ENCODE measurements around the gene CDH3. TPM values are rescaled to one million over a fixed set of nuclear protein-coding genes. Genes with fewer than 3 reads are reported as not detected.

The CDH3 gene
- total and polyA plus RNA-seq, 4 donors: 6.4 to 89.4 (median 15.8) TPM

- WGBS, 2 donors: 3 to 4% methylated on average over 47 to 51 of the region's 51 CpGs
- Histone ChIP-seq H3K4me1 (ENCODE audit: control insufficient read depth in 5 of 5, insufficient read depth in 5 of 5, low read length in 5 of 5) (peaks cover 0 to 18% (median 18%) of the 10 kb centered on the region in 5 donors), H3K9ac (ENCODE audit: insufficient read depth in 1 of 2, low read length in 2 of 2) (no peak overlapping the region), H3K9me3 (ENCODE audit: control insufficient read depth in 4 of 4, insufficient read depth in 3 of 4, low read length in 3 of 4) (no peaks in the 10 kb centered on the region), H3K4me3 (no peak overlapping the region), H3K27ac (ENCODE audit: low read depth in 1 of 2, low read length in 1 of 2) (no peak overlapping the region), H3K36me3 (ENCODE audit: control insufficient read depth in 4 of 4, insufficient read depth in 4 of 4, low read length in 4 of 4) (no peaks in the 10 kb centered on the region), H3K27me3 (ENCODE audit: control insufficient read depth in 3 of 3, insufficient read depth in 3 of 3, low read length in 2 of 3) (peaks cover 0 to 39% (median 34%) of the 10 kb centered on the region in 3 donors)
- DNase-seq: peak; percentile 75 to 82 (median 80)
- TF ChIP-seq CTCF (IDR thresholded peaks at IDR 0.05; ENCODE audit: control extremely low read depth, extremely low read depth): no peak
- no peak for ATAC-seq (ENCODE audit: insufficient read depth, low FRiP score)
Observed at GRCh38 chr16:68642436-68643101, 2.5 kb upstream of the CDH3 start.

GRCh38 chr16:68643227-68643626 is 1.9 kb upstream of the CDH3 start:
- Histone ChIP-seq H3K36me3 (ENCODE audit: control insufficient read depth in 4 of 4, insufficient read depth in 4 of 4, low read length in 4 of 4) (no peaks in the 10 kb centered on the region), H3K9me3 (ENCODE audit: control insufficient read depth in 4 of 4, insufficient read depth in 3 of 4, low read length in 3 of 4) (no peaks in the 10 kb centered on the region), H3K27ac (ENCODE audit: low read depth in 1 of 2, low read length in 1 of 2) (no peak overlapping the region), H3K4me3 (no peak overlapping the region), H3K9ac (ENCODE audit: insufficient read depth in 1 of 2, low read length in 2 of 2) (no peak overlapping the region), H3K27me3 (ENCODE audit: control insufficient read depth in 3 of 3, insufficient read depth in 3 of 3, low read length in 2 of 3) (peaks cover 0 to 44% (median 34%) of the 10 kb centered on the region in 3 donors), H3K4me1 (ENCODE audit: control insufficient read depth in 5 of 5, insufficient read depth in 5 of 5, low read length in 5 of 5) (peaks cover 0 to 18% (median 18%) of the 10 kb centered on the region in 5 donors)
- ATAC-seq (ENCODE audit: insufficient read depth, low FRiP score): no peak
- no peak for TF ChIP-seq CTCF (IDR thresholded peaks at IDR 0.05; ENCODE audit: control extremely low read depth, extremely low read depth)
- WGBS, 2 donors: 76 to 83% methylated on average over 13 of the region's 13 CpGs
- no peak for DNase-seq

- WGBS, 2 donors: 22 to 38% methylated on average over 10 of the region's 10 CpGs
- peaks cover 0 to 18% (median 18%) of the 10 kb centered on the region in 5 donors for H3K4me1 ChIP-seq (ENCODE audit: control insufficient read depth in 5 of 5, insufficient read depth in 5 of 5, low read length in 5 of 5)
- H3K27me3 ChIP-seq (ENCODE audit: control insufficient read depth in 3 of 3, insufficient read depth in 3 of 3, low read length in 2 of 3): peaks cover 0 to 49% (median 34%) of the 10 kb centered on the region in 3 donors
- H3K27ac ChIP-seq (ENCODE audit: low read depth in 1 of 2, low read length in 1 of 2): no peak overlapping the region
- no peak overlapping the region for H3K9ac ChIP-seq (ENCODE audit: insufficient read depth in 1 of 2, low read length in 2 of 2)
- H3K4me3 ChIP-seq: no peak overlapping the region
- H3K9me3 ChIP-seq (ENCODE audit: control insufficient read depth in 4 of 4, insufficient read depth in 3 of 4, low read length in 3 of 4): no peaks in the 10 kb centered on the region
- DNase-seq (peak in 2 of 3 donors; percentile 11 to 26), ATAC-seq (ENCODE audit: insufficient read depth, low FRiP score) (no peak)
- no peaks in the 10 kb centered on the region for H3K36me3 ChIP-seq (ENCODE audit: control insufficient read depth in 4 of 4, insufficient read depth in 4 of 4, low read length in 4 of 4)
- no peak for TF ChIP-seq CTCF (IDR thresholded peaks at IDR 0.05; ENCODE audit: control extremely low read depth, extremely low read depth)
Observed at GRCh38 chr16:68643847-68644246, 1.3 kb upstream of the CDH3 start.
